Thoracic aorta (tissue), 2 donors: ENCODE data around the gene RAB3IP. TPM values are rescaled to one million over a fixed set of nuclear protein-coding genes. Genes with fewer than 3 reads are reported as not detected.
"Not testable (repeated sequence)": the region's sequence is repeated elsewhere in the genome, so short reads cannot be mapped to it uniquely, and the experiment has no call there.

Experiments used
- ATAC-seq: fragments of 150-250 bp; one replicate; pipeline ENCODE4 v1.8.0; 2017; ENCODE audit warnings: low read depth; ENCODE audit not compliant: insufficient number of reproducible peaks, low FRiP score
- DNase-seq: peaks from one replicate; pipeline ENCODE4 v3.0.0-alpha.2; 2020; ENCODE audit warnings: low spot score
- H3K27ac ChIP-seq, 2 donors: fragments of 200-600 bp; sonication (generic); 1 replicate in 1 of 2; 2 replicates in 1 of 2; pipeline ENCODE4 v1.5.1; 2016; ENCODE audit warnings: mild to moderate bottlenecking in 2 of 2, moderate library complexity in 2 of 2
- H3K27me3 ChIP-seq: fragments of 200-600 bp; sonication (generic); replicated peaks from 2 replicates; pipeline ENCODE4 v1.6.0; 2016; ENCODE audit warnings: mild to moderate bottlenecking; ENCODE audit not compliant: insufficient read depth
- H3K36me3 ChIP-seq: fragments of 200-600 bp; sonication (generic); one replicate; pipeline ENCODE4 v1.5.1; 2016
- H3K4me1 ChIP-seq, 2 donors: fragments of 200-600 bp; sonication (generic); 1 replicate in 1 of 2; 2 replicates in 1 of 2; pipeline versions ENCODE4 v1.5.1 to v1.6.0; 2016; ENCODE audit warnings: low read depth in 2 of 2, mild to moderate bottlenecking in 1 of 2; ENCODE audit not compliant: control insufficient read depth in 1 of 2
- H3K4me3 ChIP-seq: fragments of 200-600 bp; sonication (generic); 2 replicates; pipeline ENCODE4 v1.5.1; 2016; ENCODE audit warnings: mild to moderate bottlenecking
- H3K9me3 ChIP-seq: fragments of 200-600 bp; sonication (generic); 2 replicates; pipeline ENCODE4 v1.5.1; 2016
- CTCF ChIP-seq: fragments of 200-600 bp; sonication (generic); IDR thresholded peaks from one replicate; pipeline ENCODE4 v1.5.1; 2019; ENCODE audit warnings: antibody characterized with exemption
- total RNA-seq, 2 donors: library from RNA; depleted of rRNA; stranded (reverse); fragments of >200 nt; gene quantifications; one replicate each; pipeline versions ENCODE4 v1.1.0 to v1.2.3, GENCODE V29; 2016

The RAB3IP gene
- total RNA-seq, 2 donors from 2014 or later: 8.1 to 22.6 TPM

DNA sequence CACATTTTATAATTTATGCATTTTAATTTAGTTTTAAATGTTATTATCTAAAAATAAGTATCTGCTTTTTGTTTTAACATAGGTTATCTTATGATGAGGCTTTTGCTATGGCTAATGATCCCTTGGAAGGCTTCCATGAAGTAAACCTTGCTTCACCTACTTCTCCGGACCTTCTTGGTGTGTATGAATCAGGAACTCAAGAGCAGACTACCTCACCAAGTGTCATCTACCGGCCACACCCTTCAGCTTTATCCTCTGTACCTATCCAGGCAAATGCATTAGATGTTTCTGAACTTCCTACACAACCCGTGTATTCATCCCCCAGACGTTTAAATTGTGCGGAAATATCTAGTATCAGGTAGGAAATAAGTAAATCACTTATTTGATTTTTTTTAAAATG lies 16.6 kb downstream of the RAB3IP start:
- H3K4me1 ChIP-seq: no peaks in the 10 kb centered on the region
- H3K27ac ChIP-seq: no peak overlapping the region
- H3K27me3 ChIP-seq: no peaks in the 10 kb centered on the region
- no peak for DNase-seq
- no peaks in the 10 kb centered on the region for H3K9me3 ChIP-seq
- no peak overlapping the region for H3K4me3 ChIP-seq
- ATAC-seq: no peak
- H3K36me3 ChIP-seq: no peaks in the 10 kb centered on the region
- no peak for TF ChIP-seq CTCF

DNA sequence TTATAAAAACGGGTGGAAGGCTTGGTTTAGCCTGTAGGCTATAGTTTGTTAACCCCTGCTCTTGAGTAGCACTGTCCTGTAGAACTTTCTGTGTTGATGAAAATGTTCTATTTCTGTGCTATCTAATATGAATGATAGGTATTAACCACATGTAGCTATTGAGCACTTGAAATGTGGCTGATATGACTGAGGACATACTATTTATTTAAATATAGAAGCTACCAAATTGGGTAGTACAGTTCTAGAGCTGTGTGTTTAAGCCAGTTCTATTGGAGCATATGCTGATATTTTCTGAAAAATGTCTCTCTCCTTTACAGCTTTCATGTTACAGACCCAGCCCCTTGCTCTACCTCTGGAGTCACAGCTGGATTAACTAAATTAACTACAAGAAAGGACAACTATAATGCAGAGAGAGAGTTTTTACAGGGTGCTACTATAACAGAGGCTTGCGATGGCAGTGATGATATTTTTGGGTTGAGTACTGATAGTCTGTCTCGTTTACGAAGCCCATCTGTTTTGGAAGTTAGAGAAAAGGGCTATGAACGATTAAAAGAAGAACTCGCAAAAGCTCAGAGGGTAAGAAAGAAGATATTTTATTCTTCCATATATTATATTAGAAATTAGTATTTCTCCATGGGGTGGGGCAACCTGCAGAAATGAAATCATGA lies 17.6 kb downstream of the RAB3IP start:
- Histone ChIP-seq H3K9me3 (no peaks in the 10 kb centered on the region), H3K27me3 (no peaks in the 10 kb centered on the region), H3K36me3 (no peaks in the 10 kb centered on the region), H3K4me3 (no peak overlapping the region), H3K4me1 (no peaks in the 10 kb centered on the region), H3K27ac (no peak overlapping the region)
- DNase-seq (no peak), ATAC-seq (no peak)
- no peak for TF ChIP-seq CTCF

DNA sequence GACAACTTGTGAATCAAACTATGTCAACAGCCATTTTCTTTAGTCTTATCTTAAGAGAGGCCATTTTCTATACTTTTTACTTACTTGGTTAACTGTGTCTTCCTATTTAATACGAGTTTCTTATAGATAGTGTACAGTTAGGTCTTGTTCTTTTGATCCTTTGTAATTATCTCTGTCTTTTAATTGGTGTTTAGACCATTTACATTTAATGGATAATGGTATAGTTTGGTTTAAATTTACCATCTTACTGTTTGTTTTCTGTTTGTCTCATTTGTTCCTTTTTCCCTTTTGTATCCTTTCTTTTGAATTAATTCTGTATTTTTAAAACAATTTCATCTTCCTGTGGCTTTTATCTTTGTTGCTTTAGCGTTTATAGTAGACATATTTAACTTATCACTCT lies 19.4 kb downstream of the RAB3IP start:
- no peak overlapping the region for H3K4me3 ChIP-seq
- H3K27me3 ChIP-seq: no peaks in the 10 kb centered on the region
- ATAC-seq (no peak), DNase-seq (no peak)
- no peak overlapping the region for H3K27ac ChIP-seq
- TF ChIP-seq CTCF: no peak
- no peaks in the 10 kb centered on the region for H3K36me3 ChIP-seq
- peaks cover under 1% of the 10 kb centered on the region for H3K9me3 ChIP-seq
- no peaks in the 10 kb centered on the region for H3K4me1 ChIP-seq

- H3K9me3 ChIP-seq, DNase-seq, H3K4me3 ChIP-seq, H3K36me3 ChIP-seq, H3K4me1 ChIP-seq, ATAC-seq, H3K27ac ChIP-seq, H3K27me3 ChIP-seq: not testable (repeated sequence)
Observed at GRCh38 chr12:69759581-69759980, 20.9 kb downstream of the RAB3IP start.

DNA sequence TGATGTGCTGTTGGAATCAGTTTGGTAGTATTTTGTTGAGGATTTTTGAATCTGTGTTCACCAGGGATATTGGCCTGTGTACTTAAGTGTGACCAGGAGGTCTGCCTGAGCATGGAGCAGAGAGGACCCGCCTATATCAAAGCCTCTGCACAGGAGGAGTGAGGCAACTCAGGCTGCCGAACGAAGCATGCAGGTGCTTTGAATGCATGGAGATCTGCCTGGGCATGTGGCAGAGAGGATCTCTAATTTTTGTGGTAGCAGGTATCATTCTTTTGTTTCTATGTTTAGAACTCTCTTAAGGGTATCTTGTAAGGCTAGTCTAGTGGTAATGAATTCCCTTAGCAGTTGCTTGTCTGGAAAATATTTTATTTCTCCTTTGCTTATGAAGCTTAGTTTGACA lies 26.9 kb downstream of the RAB3IP start:
- Histone ChIP-seq H3K27ac (no peak overlapping the region), H3K4me1 (no peaks in the 10 kb centered on the region), H3K4me3 (no peak overlapping the region), H3K9me3 (peaks cover 35% of the 10 kb centered on the region), H3K27me3 (no peaks in the 10 kb centered on the region), H3K36me3 (peaks cover 16% of the 10 kb centered on the region)
- no peak for TF ChIP-seq CTCF
- DNase-seq (no peak), ATAC-seq (no peak)

GRCh38 chr12:69766260-69766659 lies 27.6 kb downstream of the RAB3IP start:
- peaks cover 16% of the 10 kb centered on the region for H3K36me3 ChIP-seq
- no peak for TF ChIP-seq CTCF
- no peaks in the 10 kb centered on the region for H3K4me1 ChIP-seq
- ATAC-seq (no peak), DNase-seq (no peak)
- H3K4me3 ChIP-seq: no peak overlapping the region
- H3K27ac ChIP-seq: no peak overlapping the region
- no peaks in the 10 kb centered on the region for H3K27me3 ChIP-seq
- H3K9me3 ChIP-seq: peaks cover 35% of the 10 kb centered on the region
